H1 (cell line): ENCODE results near the gene SEC61B. TPM values are rescaled to one million over a fixed set of nuclear protein-coding genes. Genes with fewer than 3 reads are reported as not detected.

Experiments used
- ATF2 ChIP-seq: IDR thresholded peaks from 2 replicates; pipeline ENCODE4 v1.6.1; 2012; ENCODE audit warnings: low read length, inconsistent platforms
- CHD1 ChIP-seq: IDR thresholded peaks from 2 replicates; pipeline ENCODE4 v1.6.1; 2012; ENCODE audit warnings: low read depth, low read length, improper control_type of control experiment
- polyA plus RNA-seq, 7 experiments: library from polyadenylated mRNA; depleted of rRNA in 3 of 7; stranded (reverse) in 5 of 7; unstranded in 2 of 7; fragments of >200 nt in 5 of 7; fragments of 200-250 nt in 2 of 7; gene quantifications; 1 replicate in 5 of 7; 2 replicates in 1 of 7; 4 replicates in 1 of 7; pipeline versions ENCODE4 v1.2.1 to v1.2.3, GENCODE V29; 2011 to 2013; ENCODE audit warnings: missing spikeins in 2 of 7, mixed read lengths in 2 of 7
- total RNA-seq: library from RNA; stranded (reverse); fragmentation: NEBNext Ultra II Directional; extraction: Animal tissue kit (Norgen Biotek cat#: 25700); gene quantifications from 2 replicates; pipeline ENCODE4 v1.2.1, GENCODE V29; 2021

Gene SEC61B
- total and polyA plus RNA-seq, 2 of the 8 experiments (the other 6 are each of a cell fraction or from before 2014, with no cell fraction given) = 155 to 379 TPM

GRCh38 chr9:99269416-99269815 is 47.3 kb downstream of the SEC61B start (continued):
- TF ChIP-seq ATF2 (no peak), CHD1 (no peak)
- TF ChIP-seq, all 59 proteins: peak for 0
